ENCODE results near the gene WDR48.

The WDR48 gene

GRCh38 chr3:39065197-39065596 is 13.4 kb downstream of the WDR48 start:
- FAIRE-seq (peak; percentile 95), DNase-seq (ENCODE audit: insufficient read length) (peak; percentile 21)

GRCh38 chr3:39067286-39067685 is 15.5 kb downstream of the WDR48 start:
- no peak for DNase-seq (ENCODE audit: insufficient read length)
- no peak for FAIRE-seq
- TF ChIP-seq POLR2A (IDR thresholded peaks at IDR 0.05; ENCODE audit: low read depth, low read length), result no peak

More at GRCh38 chr3:39065197-39065596, 13.4 kb downstream of the WDR48 start:
- TF ChIP-seq POLR2A (IDR thresholded peaks at IDR 0.05; ENCODE audit: low read depth, low read length) (no peak), TAF1 (IDR thresholded peaks at IDR 0.05; ENCODE audit: borderline replicate concordance, low read depth, low read length) (no peak), POLR2AphosphoS5 (IDR thresholded peaks at IDR 0.05; ENCODE audit: low read depth, low read length) (no peak)

- TF ChIP-seq TAF1 (IDR thresholded peaks at IDR 0.05; ENCODE audit: borderline replicate concordance, low read depth, low read length) (no peak), POLR2A (IDR thresholded peaks at IDR 0.05; ENCODE audit: low read depth, low read length) (no peak), POLR2AphosphoS5 (IDR thresholded peaks at IDR 0.05; ENCODE audit: low read depth, low read length) (no peak)
- FAIRE-seq (no peak), DNase-seq (ENCODE audit: insufficient read length) (no peak)
Observed at GRCh38 chr3:39068556-39068955, 16.7 kb downstream of the WDR48 start.

- DNase-seq (ENCODE audit: insufficient read length), result no peak
- no peak for FAIRE-seq
- TF ChIP-seq POLR2AphosphoS5 (IDR thresholded peaks at IDR 0.05; ENCODE audit: low read depth, low read length) (no peak), TAF1 (IDR thresholded peaks at IDR 0.05; ENCODE audit: borderline replicate concordance, low read depth, low read length) (no peak), POLR2A (IDR thresholded peaks at IDR 0.05; ENCODE audit: low read depth, low read length) (no peak)
Observed at GRCh38 chr3:39075910-39076309, 24.1 kb downstream of the WDR48 start.

- no peak for TF ChIP-seq TAF1 (IDR thresholded peaks at IDR 0.05; ENCODE audit: borderline replicate concordance, low read depth, low read length)
- no peak for TF ChIP-seq POLR2AphosphoS5 (IDR thresholded peaks at IDR 0.05; ENCODE audit: low read depth, low read length)
- TF ChIP-seq POLR2A (IDR thresholded peaks at IDR 0.05; ENCODE audit: low read depth, low read length), result no peak
- FAIRE-seq, result no peak
- DNase-seq (ENCODE audit: insufficient read length), result no peak
Observed at GRCh38 chr3:39079530-39079929, 27.7 kb downstream of the WDR48 start.

- FAIRE-seq, result no peak
- no peak for DNase-seq (ENCODE audit: insufficient read length)
- no peak for TF ChIP-seq TAF1 (IDR thresholded peaks at IDR 0.05; ENCODE audit: borderline replicate concordance, low read depth, low read length)
- TF ChIP-seq POLR2AphosphoS5 (IDR thresholded peaks at IDR 0.05; ENCODE audit: low read depth, low read length), result no peak
- no peak for TF ChIP-seq POLR2A (IDR thresholded peaks at IDR 0.05; ENCODE audit: low read depth, low read length)
Observed at GRCh38 chr3:39080026-39080425, 28.2 kb downstream of the WDR48 start.

- no peak for TF ChIP-seq POLR2AphosphoS5 (IDR thresholded peaks at IDR 0.05; ENCODE audit: low read depth, low read length)
- FAIRE-seq (no peak), DNase-seq (ENCODE audit: insufficient read length) (no peak)
Observed at GRCh38 chr3:39082666-39083313, 31.0 kb downstream of the WDR48 start.

- TF ChIP-seq TAF1 (IDR thresholded peaks at IDR 0.05; ENCODE audit: borderline replicate concordance, low read depth, low read length), result no peak
- TF ChIP-seq POLR2AphosphoS5 (IDR thresholded peaks at IDR 0.05; ENCODE audit: low read depth, low read length), result no peak
- TF ChIP-seq POLR2A (IDR thresholded peaks at IDR 0.05; ENCODE audit: low read depth, low read length), result no peak
- DNase-seq (ENCODE audit: insufficient read length) (no peak), FAIRE-seq (peak; percentile 65)
Observed at GRCh38 chr3:39086144-39086543, 34.3 kb downstream of the WDR48 start.

GRCh38 chr3:39088456-39088855 is 36.6 kb downstream of the WDR48 start:
- TF ChIP-seq POLR2AphosphoS5 (IDR thresholded peaks at IDR 0.05; ENCODE audit: low read depth, low read length), result no peak
- no peak for TF ChIP-seq TAF1 (IDR thresholded peaks at IDR 0.05; ENCODE audit: borderline replicate concordance, low read depth, low read length)
- no peak for FAIRE-seq

GRCh38 chr3:39088889-39089288 is 37.1 kb downstream of the WDR48 start:
- FAIRE-seq, result no peak
- TF ChIP-seq POLR2A (IDR thresholded peaks at IDR 0.05; ENCODE audit: low read depth, low read length) (no peak), POLR2AphosphoS5 (IDR thresholded peaks at IDR 0.05; ENCODE audit: low read depth, low read length) (no peak), TAF1 (IDR thresholded peaks at IDR 0.05; ENCODE audit: borderline replicate concordance, low read depth, low read length) (no peak)

More at GRCh38 chr3:39088456-39088855, 36.6 kb downstream of the WDR48 start:
- no peak for DNase-seq (ENCODE audit: insufficient read length)

GRCh38 chr3:39090922-39091321 is 39.1 kb downstream of the WDR48 start:
- DNase-seq (ENCODE audit: insufficient read length), result no peak
- FAIRE-seq, result no peak
- no peak for TF ChIP-seq TAF1 (IDR thresholded peaks at IDR 0.05; ENCODE audit: borderline replicate concordance, low read depth, low read length)
- TF ChIP-seq POLR2AphosphoS5 (IDR thresholded peaks at IDR 0.05; ENCODE audit: low read depth, low read length), result no peak
- TF ChIP-seq POLR2A (IDR thresholded peaks at IDR 0.05; ENCODE audit: low read depth, low read length), result no peak

More at GRCh38 chr3:39088889-39089288, 37.1 kb downstream of the WDR48 start:
- DNase-seq (ENCODE audit: insufficient read length), result no peak

GRCh38 chr3:39094851-39095677 is 43.2 kb downstream of the WDR48 start:
- no peak for TF ChIP-seq TAF1 (IDR thresholded peaks at IDR 0.05; ENCODE audit: borderline replicate concordance, low read depth, low read length)
- FAIRE-seq, result no peak
- no peak for DNase-seq (ENCODE audit: insufficient read length)
